UCSD-AML1 (cell line): ENCODE results near the gene KIF5B.
"Not testable (repeated sequence)": the region's sequence is repeated elsewhere in the genome, so short reads cannot be mapped to it uniquely, and the experiment has no call there.

ENCODE experiments used
- DNase-seq: peaks from one replicate; lab custom pipeline; 2025; ENCODE audit not compliant: unreplicated experiment; lab: John Stamatoyannopoulos, UW

The KIF5B gene

DNA sequence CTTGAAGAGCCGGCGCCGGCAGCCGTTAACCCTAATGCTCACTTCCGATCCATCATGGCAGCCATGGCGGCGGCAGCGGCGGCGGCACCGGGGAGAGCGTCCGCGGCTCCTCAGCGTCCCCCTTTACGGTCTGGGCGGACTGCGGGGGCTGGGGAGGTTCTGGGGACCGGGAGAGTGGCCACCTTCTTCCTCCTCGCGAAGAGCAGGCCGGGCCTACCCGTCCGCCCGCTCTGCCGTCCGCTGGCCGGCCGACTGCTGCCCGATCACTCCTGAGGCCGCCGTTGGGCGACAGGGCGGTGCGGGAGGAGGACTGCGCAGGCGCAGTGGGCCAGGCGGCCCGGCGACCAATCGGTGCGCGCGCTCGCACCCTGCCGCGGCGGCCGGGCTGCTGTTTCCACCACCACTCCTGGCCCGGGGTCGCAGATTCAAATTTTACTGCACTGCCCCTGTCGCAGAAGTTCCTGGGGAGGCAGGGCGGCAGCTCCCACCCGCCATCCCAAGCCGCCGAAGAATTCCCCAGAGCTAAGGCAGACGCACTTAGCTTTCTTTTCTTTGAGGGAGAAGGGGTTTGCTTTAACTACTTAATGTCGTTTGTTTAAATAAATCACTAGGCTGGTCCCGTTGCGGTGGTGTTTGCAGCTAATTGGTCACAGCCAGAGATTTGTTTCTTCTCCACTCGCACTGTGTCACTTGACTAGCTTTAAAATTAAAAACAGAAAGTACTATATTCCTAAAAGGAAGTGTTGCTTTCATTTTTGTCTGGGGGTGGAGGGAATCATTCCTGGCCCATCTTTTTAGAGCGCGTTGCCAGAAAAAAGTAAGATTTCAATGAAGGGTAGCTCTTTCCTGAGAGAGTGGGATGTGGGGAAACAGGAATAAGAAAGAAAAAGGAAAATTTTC is at the start of gene KIF5B:
KIF5B (minus strand) TSS at position 290 of the 900 bp plus-strand sequence. CDS start 452 bp downstream, outside the sequence.
- DNase-seq = peak; percentile 90

DNA sequence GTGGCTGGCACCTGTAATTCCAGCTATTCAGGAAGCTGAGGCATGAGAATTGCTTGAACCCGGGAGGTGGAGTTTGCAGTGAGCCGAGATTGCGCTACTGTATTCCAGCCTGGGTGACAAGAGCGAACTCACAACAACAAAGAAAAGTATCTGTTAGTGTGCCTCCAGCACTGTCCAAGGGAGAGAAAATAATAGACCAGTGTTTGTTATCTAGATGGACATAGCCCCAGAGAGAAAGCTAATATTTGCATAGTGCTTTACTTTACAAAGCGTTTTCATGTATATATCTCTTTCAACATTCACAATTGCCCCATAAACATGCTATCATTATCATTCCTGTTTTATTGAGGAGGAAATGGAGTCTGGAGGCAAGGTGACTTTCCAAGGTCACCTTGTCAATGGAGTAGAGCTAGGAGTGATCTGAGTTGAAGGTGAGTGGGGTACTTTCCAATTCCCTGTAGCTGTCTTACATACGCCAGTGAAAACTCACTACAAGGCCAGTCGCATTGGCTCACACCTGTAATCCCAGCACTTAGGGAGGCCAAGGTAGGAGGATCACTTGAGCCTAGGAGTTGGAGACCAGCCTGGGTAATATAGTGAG is 49.7 kb upstream of the KIF5B start:
- DNase-seq = no peak

DNA sequence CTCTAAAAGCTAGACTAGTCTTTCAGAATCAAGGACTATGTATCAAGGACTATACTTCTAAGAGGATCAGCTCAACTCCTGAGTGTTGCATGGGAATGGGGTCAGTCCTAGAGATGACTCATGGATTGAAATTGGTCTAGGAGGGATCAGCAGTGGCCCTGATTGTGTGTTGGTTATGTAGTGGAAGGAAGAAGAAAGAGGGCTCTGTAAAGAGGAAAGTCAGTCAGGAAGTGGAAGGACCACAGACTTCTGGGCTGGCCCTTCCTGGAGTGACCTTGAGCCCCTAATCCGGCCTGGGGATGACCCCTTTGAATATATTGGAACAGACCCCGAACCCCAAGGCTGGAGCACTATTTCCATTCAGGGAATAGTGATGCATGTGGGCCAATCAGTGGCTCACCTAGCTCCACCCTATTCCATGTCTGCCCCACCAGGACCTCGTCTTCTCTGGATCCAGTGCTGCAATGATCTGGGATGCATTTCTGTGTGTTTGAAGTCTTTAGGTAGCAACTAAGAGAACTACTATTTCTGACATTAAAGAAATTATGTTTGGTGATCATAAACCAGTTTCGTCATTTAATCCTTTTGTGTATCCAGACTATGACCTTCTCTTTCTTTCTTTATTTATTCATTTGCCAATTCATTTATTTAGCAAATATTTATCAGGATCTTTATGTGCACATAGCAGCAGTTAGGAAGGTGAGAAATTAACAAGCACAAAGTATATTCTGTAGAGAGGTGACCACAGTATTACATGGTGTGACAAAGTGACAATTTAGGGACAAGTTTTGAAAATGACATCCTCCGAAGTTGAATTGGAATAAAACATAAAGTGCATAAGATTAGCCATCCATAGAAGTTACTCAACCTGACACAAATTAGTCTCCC is 48.6 kb upstream of the KIF5B start:
- no peak for DNase-seq

DNA sequence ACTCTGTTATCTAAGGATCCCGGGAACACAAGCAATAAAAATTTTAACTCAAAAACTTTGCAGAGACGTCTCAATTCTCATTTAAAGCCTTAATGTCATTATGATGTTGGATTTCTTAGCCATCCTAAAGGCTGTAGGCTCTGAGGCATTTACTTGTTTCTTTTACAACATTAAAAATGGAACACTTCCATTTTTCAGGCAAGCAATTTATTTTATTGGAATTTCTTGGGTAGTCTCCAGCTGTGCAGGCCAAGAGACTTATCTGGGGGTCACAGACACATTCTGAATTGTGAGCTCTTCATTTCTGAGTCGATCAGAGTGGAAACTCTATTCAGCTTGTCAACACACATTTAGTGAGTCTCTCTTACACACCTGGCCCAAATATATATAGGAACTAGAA is 48.0 kb upstream of the KIF5B start:
- DNase-seq = no peak

DNA sequence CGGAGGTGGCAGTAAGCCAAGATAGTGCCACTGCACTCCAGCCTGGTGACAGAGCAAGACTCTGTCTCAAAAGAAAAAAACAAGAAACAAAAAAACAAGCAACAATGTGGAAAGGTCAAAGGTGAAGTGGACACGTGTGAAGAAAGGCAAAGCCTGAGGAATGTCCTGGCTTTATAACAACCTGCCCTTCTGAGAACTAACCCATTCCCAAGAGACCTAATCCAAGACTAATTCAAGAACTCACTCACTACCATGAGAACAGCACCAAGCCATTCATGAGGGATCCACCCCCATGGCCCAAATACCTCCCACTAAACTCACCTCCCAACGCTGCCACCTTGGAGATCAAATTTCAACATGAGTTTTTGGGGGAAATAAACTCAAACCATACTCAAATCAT is 47.5 kb upstream of the KIF5B start:
- DNase-seq = no peak

DNA sequence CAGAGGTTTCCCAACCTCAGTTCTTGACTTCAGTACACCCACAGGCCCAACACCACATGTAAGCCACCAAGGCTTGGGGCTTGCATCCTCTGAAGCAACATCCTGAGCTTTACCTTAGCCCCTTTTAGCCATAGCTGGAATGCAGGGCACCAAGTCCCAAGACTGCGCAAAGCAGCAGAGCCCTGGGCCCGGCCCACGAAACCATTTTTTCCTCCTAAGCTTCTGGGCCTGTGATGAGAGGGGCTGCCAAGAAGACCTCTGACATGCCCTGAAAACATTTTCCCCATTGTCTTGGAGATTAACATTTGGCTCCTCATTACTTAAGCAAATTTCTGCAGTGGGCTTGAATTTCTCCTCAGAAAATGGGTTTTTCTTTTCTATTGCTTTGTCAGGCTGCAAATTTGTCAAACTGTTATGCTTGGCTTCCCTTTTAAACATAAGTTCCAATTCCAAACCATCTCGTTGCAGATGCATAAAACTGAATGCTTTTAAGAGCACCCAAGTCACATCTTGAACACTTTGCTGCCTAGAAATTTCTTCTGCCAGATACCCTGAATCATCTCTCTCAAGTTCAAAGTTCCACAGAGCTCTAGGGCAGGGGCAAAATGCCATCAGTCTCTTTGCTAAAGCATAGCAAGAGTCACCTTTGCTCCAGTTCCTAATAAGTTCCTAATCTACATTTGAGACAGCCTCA is 42.5 kb upstream of the KIF5B start:
- not testable (repeated sequence) for DNase-seq

DNA sequence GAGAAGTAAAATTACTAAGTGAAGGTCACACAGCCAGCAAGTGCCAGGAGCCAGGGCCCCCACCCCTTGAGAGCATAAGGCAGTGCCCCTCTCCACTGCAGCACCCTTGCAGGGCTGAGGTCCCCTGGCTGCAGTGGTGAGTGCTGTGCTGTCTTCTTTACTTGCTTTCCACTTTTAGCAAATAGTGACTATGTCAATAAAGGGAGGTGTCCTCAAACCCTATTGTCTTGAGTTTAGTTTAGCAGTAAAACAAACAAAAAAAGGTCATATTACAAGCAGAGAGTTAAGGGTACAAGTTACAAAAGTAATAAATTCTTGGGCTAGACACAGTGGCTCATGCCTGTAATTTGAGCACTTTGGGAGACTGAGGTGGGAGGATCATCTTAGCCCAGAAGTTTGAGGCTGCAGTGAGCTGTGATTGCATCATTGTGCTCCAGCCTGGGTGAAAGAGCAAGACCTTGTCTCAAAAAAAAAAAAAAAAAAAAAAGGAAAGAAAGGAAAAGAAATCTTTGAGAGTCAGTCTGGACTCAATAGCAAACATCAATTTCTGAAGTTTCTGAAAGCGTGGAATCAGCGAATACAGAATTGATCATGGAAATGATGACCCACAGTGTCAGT is 39.0 kb upstream of the KIF5B start:
- DNase-seq = no peak

DNA sequence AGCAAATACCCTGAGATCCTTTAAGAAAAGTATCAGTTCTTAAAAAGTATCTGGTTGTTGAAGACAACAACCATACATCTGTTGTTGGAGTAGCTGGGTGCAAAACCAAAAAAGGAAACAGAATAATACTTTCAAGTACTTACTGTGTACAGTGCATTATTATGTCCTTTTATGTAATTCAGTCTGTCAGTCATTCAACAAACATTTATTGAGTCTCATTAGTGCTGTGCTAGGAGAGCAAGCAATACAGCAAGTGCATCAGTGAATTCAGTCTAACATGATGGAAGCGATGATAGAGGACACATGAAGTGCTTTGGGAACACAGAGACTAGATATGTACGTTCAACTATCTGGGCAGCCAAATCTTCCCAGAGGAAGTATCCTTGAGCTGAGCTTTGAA is 37.4 kb upstream of the KIF5B start:
- DNase-seq = no peak

DNA sequence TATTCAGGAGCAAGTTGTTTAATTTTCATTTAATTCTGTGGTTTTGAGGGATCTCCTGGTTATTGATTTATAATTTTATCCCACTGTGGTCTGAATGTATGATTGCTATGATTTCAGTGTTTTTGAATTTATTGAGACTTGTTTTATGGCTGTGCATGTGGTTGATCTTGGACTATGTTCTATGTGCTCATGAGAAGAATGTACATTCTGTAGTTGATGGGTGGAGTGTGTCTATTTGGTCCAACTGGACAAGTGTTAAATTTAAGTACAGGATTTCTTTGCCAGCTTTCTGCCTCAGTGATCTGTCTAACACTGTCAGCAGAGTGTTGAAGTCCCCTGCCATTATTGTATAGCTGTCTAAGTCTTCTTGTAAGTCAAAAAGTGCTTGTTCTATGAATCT is 34.8 kb upstream of the KIF5B start:
- no peak for DNase-seq

DNA sequence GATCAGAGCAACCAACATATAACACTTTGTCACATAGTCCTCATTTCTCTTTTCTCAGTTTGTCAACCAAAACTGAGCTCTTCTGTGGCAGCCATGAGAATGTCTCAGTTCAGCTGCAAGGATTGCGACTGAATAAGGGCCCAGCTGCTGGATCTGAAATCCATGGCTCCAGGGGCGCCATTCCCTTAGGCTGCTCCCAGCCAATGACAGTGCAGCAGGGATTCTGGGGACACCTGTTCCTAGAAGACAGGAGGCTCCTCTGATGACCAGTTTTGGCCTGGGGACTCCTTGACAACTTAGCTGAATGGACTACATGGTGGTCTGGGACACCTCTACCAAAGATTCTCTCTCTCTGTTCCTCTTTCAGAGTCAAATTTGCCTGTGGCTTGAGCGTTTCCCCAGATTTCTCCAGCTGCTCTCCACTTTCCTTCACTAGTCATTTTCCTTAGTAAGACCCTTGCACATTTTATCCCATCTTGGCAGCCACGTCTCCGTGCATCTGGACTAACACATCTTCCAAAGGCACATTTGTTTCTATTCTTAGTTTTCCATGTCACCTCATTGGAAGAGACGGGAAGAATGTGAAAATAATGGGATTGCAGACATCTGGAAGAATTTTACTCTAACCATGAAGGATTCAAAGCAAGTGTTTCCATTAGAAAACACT is 28.1 kb upstream of the KIF5B start:
- no peak for DNase-seq

DNA sequence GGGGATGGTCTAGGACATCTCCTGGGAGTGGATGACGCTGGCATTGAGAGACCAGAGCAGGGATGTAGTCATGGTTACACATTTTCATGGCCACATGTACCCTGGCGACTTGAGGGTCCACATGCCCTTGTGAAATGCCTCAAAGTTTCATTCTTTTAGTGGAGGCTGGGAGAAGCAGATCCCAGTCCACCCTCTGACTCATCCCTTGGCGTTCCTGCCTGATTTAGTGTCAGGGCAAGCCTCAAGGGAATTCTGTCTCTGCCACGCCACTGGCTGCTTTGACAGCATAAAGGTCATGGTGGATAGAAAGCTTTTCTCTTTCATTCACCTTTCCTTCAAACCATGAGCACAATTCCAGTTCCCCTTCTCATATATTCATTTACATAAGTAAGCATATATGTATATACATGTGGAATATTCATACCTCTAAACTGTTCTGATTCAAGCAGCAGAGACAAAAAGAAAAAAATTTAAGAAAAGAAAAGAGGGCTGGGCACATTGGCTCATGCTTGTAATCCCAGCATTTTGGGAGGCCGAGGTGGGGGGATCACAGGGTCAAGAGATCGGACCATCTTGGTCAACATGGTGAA is 21.8 kb upstream of the KIF5B start:
- DNase-seq = no peak

DNA sequence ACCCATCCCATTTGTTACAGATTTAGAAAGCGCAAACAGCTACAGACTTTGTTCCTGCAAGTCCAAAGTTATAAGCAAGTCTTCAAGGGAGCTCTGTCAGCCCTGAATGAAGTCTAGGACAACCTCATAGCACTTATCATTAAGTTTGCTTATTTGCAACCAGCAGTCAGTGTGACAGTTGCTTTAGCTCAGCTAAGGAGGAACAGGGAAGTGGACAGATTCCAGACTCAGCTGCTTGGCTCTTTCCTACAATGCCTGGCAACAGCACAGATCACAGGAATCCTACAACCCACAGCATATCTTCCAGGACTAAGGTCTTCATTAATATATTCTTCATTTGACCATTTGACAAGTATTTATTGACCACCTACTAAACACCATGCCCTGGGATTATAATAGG is 17.4 kb upstream of the KIF5B start:
- DNase-seq = no peak

DNA sequence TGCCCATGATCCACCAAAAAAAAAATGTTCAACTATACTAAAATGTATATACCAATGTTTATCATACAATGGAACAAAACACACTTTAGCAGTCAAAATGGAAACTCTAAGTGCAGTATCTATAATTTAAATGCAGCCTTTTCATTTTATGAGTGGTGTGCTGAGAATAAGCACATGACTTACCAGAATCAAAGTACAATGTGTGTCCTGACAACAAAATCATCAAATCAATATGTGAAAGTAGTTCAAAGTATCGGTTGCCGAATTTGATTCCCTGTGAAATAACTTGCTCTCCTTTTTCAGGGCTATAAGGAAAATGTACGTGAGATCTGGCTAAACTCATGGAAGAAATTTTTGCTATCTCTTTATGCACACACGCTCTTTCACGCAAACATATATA is 16.9 kb upstream of the KIF5B start:
- no peak for DNase-seq

DNA sequence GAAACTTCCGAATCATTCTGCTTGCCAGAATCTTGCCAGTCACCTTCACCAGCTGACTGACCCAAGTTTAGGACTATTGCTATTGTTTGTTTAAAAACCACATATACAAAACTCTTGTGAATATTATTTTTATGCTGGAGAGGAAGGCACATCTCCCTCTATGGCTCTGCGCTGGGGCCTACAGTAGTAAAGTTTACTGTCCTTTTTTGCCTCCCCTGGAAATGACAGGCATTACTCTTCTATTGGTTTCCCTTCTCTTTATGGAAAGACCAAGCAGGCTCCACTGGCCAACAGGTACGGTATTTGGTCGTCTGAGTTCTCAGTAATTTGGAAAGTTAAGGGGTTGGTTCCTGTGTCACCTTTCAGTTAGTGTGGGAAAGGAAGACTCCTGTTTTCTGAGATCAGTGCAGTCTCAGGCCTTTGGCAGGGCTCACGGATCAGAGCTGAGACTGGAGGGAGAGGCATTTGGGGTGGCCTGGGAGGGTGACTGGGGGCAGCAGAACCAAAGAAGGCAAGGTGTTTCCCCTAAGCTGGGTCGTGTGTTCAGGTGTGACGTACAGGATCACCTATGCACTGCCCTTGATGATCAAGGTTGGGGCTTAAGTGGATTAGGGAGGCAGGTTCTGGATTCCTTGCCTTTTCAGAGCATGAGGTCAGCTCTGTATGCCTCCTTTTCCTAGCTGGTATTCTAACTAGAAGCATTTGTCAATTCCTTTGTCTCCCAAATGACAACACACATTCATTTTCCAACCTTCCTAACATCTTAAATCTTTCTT is 16.0 kb upstream of the KIF5B start:
- DNase-seq = no peak

DNA sequence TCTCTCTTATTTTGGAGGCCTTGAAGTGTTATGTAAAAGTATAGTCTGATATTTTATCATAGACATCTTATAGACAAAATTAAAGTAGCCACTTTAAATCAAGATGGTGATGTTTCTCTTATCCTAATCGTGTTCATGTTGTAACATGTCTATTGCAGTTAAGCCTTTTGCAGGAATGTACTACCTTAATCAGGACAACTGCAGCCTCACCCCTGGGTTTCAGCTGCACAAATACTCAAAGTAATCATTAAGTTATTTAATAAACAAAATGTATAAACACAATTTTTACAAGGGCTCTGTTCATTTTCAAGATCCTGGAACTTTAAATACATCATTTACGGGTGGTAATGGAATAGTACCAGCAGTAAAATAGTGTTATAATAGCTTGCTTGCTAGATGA is 14.4 kb upstream of the KIF5B start:
- no peak for DNase-seq

DNA sequence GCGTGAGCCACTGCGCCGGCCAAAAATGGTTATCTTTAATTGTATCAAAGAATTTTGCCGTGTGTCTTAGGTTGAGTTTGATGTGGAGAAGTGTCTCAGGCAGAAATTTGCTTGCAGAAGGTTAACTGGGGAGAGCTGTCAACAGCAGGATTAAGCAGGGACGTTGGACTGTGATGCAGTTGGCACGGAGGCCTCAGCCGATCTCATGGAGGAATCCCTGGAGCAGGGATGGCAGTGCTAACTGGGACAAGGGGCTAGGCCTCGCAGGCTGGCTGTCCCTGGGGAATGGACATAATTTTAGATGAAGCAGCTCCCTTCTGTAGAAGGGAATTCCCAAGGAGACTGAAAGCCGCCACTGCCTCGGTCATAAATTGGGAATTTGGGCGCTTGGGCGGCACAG is 12.3 kb upstream of the KIF5B start:
- DNase-seq = no peak

DNA sequence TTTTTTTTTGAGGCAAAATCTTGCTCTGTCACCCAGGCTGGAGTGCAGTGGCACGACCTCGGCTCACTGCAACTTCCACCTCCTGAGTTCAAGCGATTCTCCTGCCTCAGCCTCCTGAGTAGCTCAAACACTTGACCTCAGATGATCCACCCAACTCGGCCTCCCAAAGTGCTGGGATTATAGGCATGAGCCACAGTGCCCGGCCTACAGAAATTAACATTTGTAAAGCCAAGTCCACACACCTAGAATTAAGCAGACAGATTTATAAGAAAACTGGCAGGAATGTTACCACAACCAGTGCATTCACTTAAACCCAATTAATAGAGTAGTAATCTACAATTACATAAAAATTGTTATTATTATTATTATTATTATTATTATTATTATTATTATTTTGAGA is 11.7 kb upstream of the KIF5B start:
- not testable (repeated sequence) for DNase-seq

DNA sequence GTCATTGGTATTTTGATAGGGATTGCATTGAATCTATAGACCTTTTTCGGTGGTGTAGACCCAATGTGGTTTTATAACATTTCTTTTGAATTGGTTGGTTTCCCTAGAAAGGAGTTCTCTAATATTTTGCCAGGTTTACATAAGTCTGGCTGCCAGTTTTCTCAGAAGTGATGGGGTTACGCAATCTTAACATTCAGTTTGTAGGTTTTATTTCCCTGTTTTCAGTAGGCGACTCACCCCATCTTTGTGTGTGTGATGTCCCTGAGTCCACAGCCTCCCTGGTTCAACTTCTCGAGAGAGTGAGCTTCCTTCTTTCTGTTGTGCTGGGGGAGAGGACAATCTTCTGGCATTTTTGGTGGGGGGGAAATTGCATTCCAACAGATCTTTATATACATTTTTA is 9.6 kb upstream of the KIF5B start:
- DNase-seq = peak; percentile 13

DNA sequence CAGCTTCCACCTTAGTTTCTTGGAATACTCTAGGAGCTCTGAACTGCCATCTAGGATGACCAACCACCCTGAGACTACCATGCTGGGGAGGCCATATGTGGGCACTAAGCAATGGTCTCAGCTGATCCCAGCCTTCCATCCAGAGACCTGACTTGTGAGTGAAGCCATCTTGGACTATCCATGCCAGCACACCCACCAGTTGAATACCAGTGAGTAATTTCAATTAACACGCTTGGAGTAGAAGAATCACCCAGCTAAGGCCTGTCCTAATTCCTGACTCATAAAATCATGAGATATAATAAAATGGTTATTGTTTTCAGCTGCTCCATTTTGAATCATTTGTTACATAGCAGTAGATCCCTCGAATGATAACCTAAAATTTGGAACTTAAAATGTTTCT is 5.2 kb upstream of the KIF5B start:
- DNase-seq = no peak
